Endothelial cell (in vitro differentiated cells): ENCODE measurements around the gene VWA8. TPM values are rescaled to one million over a fixed set of nuclear protein-coding genes. Genes with fewer than 3 reads are reported as not detected.

ENCODE experiments used
- DNase-seq: peaks from one replicate; pipeline ENCODE4 v3.0.0; 2021; ENCODE audit warnings: low spot score
- H3K27ac Mint-ChIP-seq: one replicate; pipeline ENCODE4 v1.8.0; 2021; ENCODE audit warnings: mixed read lengths, inconsistent platforms; ENCODE audit not compliant: unreplicated experiment
- H3K27me3 Mint-ChIP-seq: one replicate; pipeline ENCODE4 v1.8.0; 2021; ENCODE audit warnings: mild to moderate bottlenecking, moderate library complexity, mixed read lengths, inconsistent platforms; ENCODE audit not compliant: unreplicated experiment
- H3K36me3 Mint-ChIP-seq: one replicate; pipeline ENCODE4 v1.8.0; 2021; ENCODE audit warnings: mild to moderate bottlenecking, low read depth, mixed read lengths, inconsistent platforms; ENCODE audit not compliant: unreplicated experiment
- H3K4me1 Mint-ChIP-seq: one replicate; pipeline ENCODE4 v1.8.0; 2021; ENCODE audit warnings: mild to moderate bottlenecking, mixed read lengths, inconsistent platforms; ENCODE audit not compliant: unreplicated experiment
- H3K4me3 Mint-ChIP-seq: one replicate; pipeline ENCODE4 v1.8.0; 2021; ENCODE audit warnings: mild to moderate bottlenecking, mixed read lengths, inconsistent platforms; ENCODE audit not compliant: unreplicated experiment
- H3K9me3 Mint-ChIP-seq: one replicate; pipeline ENCODE4 v1.8.0; 2021; ENCODE audit warnings: mixed read lengths, inconsistent platforms; ENCODE audit not compliant: unreplicated experiment
- total RNA-seq: library from RNA; stranded (reverse); fragmentation: NEBNext Ultra II Directional; extraction: Animal tissue kit (Norgen Biotek cat#: 25700); gene quantifications from one replicate; pipeline ENCODE4 v1.2.1, GENCODE V29; 2021; ENCODE audit not compliant: unreplicated experiment
- TF ChIP-seq, protein P1 (sequence below): fragments of 200-600 bp; sonication (generic); IDR thresholded peaks from one replicate; pipeline ENCODE4 v1.5.0; 2021; ENCODE audit warnings: antibody characterized with exemption; ENCODE audit not compliant: unreplicated experiment

VWA8 gene
- total RNA-seq, 1 donor from 2014 or later, result 8.2 TPM

GRCh38 chr13:41682001-41682400, 278.9 kb downstream of the VWA8 start:
- no peaks in the 10 kb centered on the region for H3K4me1 Mint-ChIP-seq
- no peaks in the 10 kb centered on the region for H3K27me3 Mint-ChIP-seq
- DNase-seq, result no peak
- H3K27ac Mint-ChIP-seq, result no peak overlapping the region
- TF ChIP-seq, protein P1, sequence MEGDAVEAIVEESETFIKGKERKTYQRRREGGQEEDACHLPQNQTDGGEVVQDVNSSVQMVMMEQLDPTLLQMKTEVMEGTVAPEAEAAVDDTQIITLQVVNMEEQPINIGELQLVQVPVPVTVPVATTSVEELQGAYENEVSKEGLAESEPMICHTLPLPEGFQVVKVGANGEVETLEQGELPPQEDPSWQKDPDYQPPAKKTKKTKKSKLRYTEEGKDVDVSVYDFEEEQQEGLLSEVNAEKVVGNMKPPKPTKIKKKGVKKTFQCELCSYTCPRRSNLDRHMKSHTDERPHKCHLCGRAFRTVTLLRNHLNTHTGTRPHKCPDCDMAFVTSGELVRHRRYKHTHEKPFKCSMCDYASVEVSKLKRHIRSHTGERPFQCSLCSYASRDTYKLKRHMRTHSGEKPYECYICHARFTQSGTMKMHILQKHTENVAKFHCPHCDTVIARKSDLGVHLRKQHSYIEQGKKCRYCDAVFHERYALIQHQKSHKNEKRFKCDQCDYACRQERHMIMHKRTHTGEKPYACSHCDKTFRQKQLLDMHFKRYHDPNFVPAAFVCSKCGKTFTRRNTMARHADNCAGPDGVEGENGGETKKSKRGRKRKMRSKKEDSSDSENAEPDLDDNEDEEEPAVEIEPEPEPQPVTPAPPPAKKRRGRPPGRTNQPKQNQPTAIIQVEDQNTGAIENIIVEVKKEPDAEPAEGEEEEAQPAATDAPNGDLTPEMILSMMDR, result no peak
- no peaks in the 10 kb centered on the region for H3K36me3 Mint-ChIP-seq
- no peaks in the 10 kb centered on the region for H3K9me3 Mint-ChIP-seq
- H3K4me3 Mint-ChIP-seq, result no peak overlapping the region

- Mint-ChIP-seq H3K4me3 (no peak overlapping the region), H3K27ac (no peak overlapping the region), H3K36me3 (no peaks in the 10 kb centered on the region), H3K4me1 (no peaks in the 10 kb centered on the region), H3K27me3 (no peaks in the 10 kb centered on the region), H3K9me3 (no peaks in the 10 kb centered on the region)
- TF ChIP-seq, protein P1, result no peak
- no peak for DNase-seq
These were observed 279.3 kb downstream of the VWA8 start for GRCh38 chr13:41681587-41681986.

DNA sequence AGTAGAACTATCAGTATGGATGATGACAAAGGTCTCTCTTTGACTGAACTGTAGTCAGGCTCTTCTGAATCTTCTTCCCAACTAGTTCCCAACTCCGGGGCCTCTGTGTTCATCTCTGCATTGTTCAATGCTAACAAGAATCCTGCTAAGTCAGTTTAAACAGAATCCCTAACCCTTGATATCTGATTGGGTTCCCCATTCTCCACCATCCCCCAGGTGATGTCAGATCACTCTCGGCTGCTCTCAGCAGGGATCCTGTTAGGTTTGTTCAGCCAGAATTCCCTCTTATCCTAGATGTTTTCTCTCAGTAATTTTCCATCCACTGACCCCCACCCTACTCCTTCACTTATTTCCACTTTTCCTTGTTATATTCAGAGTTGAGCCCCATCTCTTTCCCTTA, 280.0 kb downstream of the VWA8 start:
- Mint-ChIP-seq H3K27me3 (no peaks in the 10 kb centered on the region), H3K27ac (no peak overlapping the region), H3K4me1 (no peaks in the 10 kb centered on the region), H3K9me3 (no peaks in the 10 kb centered on the region), H3K36me3 (no peaks in the 10 kb centered on the region), H3K4me3 (no peak overlapping the region)
- TF ChIP-seq, protein P1, result no peak
- no peak for DNase-seq

- DNase-seq, result no peak
- TF ChIP-seq, protein P1, result no peak
- Mint-ChIP-seq H3K27ac (no peak overlapping the region), H3K36me3 (no peaks in the 10 kb centered on the region), H3K4me3 (no peak overlapping the region), H3K4me1 (no peaks in the 10 kb centered on the region), H3K27me3 (no peaks in the 10 kb centered on the region), H3K9me3 (no peaks in the 10 kb centered on the region)
These were observed 282.1 kb downstream of the VWA8 start for GRCh38 chr13:41678848-41679247.

DNA sequence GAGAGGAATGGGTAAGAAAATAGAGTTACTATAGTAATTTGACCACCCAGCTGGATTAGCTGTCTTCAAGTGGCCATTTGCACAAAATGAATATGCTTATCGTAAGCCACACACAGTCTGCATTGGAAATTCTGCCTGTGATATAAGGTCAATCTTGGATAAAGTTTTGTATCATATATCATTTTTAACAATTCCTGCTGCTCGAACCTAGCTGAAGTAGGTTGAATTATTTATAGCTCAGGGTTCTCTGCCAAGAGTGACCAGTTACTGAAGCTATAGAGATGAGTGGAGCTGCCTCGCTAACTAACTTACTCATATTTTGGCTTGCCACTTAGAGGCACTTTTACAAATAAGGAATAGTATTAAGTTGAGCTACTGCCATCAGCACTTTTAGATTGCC, 282.7 kb downstream of the VWA8 start:
- no peak overlapping the region for H3K4me3 Mint-ChIP-seq
- TF ChIP-seq, protein P1, result no peak
- no peaks in the 10 kb centered on the region for H3K4me1 Mint-ChIP-seq

More for the DNA sequence above, 282.7 kb downstream of the VWA8 start:
- no peak for DNase-seq
- no peaks in the 10 kb centered on the region for H3K36me3 Mint-ChIP-seq
- no peaks in the 10 kb centered on the region for H3K9me3 Mint-ChIP-seq
- no peak overlapping the region for H3K27ac Mint-ChIP-seq
- H3K27me3 Mint-ChIP-seq, result no peaks in the 10 kb centered on the region
